NCI-H1092 treated with DMSO at 0.1 percent for 48 hours (cell line): ENCODE measurements around the gene PFDN6.

ENCODE experiments used
- DNase-seq: peaks from one replicate; lab custom pipeline; 2025; lab: John Stamatoyannopoulos, UW

Gene PFDN6

DNA sequence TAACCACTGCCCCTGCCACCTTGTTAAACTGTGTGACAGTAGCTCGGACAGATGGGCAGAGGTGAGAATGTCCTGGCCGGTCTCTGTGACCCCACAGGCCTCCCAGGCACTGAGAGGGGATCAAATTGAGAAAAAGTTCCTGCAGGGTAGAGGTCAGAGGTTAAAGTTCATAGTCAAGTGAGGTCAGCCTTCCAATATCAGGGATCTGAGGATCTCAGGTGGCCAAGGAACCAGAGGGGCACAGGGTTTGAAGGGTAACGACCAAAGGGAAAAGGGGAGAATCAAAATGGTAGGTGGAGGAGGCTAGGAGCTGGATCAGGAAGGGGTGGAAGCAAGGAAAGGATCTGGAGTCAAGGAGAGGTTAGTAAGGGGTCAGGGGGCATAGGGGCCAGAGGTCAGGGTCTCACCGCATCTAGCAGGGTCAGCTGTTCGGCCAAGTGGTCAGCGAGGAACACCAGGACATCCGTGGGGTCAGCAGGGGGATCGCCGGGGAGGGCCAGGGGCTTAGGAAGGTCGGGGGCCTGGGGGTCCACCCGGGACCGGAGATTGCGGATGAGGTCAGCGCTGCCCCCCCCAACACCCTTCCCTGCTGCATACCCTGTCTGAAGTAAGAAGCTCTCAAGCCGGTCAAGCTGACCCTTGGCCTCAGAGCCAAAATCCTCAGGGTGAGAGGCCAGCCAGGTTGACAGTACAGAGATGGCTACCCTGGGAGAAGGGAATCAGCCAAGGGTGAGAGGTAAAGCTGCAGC lies 6.4 kb downstream of the PFDN6 start:
- DNase-seq = no peak

DNA sequence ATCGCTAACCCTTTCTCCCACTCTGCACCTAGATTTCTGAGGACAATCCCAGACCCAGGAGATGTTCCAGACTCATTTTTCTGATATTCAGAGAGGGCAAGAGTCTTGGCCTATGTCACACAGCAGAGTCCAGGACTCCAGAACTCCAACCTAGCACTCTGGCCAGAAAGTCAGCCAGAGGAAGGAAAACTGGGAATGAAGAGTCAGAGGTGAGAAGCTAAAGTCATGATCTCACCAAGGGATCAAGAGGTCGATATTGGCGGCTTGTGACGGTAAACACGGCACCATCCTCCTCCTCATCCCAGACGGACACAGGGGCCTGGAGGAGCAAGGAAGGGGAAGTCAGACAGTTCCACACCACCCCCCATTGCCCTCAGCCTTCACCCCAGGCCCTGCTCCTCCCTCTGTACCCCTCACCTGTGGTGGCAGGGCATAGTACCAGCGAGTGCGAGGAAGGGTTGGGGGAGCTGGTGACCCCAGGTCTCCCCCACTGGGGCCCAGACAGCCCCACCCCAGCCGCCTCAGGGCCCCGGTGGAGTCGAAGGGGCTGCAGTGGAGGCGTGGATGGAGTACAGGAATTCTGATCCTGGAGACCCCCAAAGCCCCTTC lies 7.5 kb downstream of the PFDN6 start:
- DNase-seq = no peak

DNA sequence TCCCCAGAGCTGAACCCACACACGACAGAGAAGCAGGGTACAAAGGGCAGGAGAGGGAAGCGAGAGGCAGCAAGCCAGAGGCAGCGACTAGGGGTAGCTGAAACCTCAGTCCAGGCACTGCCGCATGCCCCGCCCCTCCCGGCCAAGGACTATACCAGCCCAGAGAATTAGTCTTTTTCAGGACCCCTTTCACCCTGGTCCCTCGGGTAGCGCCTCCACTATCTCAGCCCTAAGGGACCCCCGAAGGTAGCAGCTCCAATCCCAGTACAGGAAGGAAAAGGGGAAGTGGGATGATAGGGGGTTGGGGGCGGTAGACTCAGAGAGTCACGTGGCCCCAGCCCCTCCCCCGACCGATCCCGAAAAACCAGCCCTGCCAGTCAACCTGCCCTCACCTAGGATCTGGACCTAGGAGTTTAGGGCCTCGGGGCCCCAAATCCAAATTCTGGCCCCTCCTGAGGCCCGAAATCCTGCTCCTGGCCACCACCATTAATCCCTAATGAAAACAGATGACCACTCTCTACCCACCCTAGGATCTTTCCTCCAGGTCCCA lies 8.1 kb downstream of the PFDN6 start:
- DNase-seq = no peak

DNA sequence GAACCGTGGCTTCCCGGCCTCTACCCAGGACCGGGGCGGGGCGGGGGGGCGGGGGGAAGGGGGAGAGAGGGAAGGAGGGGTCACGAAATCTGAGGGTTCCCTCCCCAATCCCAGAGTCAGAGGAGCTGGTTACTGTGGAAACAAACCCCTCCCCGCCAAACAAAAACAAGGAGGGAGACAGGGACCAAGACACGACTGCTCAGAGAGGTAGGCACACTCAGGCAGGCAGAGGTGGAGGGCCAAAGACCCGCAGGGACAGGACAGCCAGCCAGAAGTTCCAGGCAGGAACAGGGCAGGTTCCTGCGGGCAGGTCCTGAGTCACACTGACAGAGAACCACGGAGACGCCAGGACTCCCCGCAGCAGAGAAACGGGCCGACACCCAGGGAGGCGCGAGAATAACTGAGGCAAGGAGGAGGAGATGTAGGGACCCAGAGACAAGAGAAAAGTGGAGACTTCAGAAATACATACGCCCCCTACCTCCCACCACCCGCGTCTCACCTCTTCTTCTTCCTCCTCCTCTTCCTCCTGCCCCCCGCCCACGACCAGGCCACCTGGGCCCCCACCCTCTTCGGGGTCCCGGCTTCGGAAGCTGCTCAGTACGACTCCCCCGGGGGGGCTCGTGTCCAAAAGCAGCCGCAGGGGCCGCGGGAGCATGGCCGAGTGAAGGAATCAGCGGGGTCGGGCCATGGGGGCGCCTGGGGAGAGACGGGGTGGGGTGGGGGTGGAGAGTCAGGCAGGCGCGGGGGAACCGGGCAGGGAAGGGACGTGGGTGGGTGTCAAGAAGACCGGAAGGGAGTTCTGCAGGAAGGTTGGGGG lies 8.8 kb downstream of the PFDN6 start:
- DNase-seq = peak; percentile 4

DNA sequence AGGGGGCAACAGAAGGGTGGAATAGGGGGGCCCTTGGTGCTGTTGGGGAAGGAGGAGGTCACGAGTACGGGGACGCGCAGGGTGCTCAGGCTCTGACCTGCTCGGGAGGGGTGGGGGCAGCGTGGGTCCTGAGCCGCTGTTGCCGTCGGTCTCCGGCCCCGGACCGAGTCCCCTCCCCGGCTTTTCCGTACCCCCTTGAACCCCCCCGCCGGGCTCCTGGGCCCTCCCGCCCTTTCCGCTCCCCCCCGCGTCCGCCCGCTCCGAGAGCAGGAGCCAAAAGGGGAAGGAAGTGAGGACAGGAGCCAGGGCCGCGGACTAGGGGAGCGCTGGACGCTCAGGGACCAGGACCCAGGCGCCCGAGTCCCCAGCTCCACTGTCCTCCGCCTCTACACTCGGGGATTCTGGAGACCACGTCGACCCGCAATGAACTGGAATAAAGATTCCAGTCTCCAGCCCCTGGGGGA lies 9.4 kb downstream of the PFDN6 start, which contains the start of gene RGL2:
Gene RGL2 (minus strand): TSS at position 170 of the 464 bp plus-strand sequence. CDS start 332 bp downstream, outside the sequence.
- peak; percentile 62 for DNase-seq

DNA sequence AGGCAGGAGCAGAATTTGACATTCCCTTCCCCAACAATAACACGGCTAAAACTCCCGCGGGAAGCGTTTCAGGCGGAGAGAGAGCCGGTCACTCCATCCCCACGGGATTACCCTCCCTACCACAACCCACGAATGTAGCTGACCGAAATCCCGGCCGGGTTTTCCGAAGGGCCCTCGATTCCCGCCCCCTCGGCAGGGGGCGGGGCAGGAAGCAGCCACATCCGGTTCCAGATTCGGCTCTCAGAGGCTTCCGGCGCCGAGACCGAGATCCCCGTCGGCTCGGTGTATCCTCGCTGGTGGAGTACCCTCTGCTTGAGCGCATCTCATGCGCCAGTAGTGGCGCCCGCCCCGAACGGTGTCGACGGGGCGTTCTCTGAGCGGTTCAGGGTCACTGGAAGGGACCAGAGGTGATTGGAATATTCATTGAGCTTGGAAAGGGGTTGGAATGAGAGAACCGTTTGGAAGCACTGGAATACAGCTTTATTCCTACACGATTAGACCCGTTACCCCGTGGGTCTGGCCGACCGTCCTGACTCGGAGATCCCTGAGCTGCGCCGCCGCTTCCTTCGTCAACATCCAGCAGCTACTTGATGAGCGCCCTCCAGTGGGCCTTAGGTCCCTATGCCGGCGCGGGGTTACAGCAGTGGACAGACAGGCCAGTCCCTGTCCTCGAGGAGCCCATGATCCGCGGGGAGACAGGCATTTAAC lies 10.0 kb downstream of the PFDN6 start:
- DNase-seq = peak; percentile 81

DNA sequence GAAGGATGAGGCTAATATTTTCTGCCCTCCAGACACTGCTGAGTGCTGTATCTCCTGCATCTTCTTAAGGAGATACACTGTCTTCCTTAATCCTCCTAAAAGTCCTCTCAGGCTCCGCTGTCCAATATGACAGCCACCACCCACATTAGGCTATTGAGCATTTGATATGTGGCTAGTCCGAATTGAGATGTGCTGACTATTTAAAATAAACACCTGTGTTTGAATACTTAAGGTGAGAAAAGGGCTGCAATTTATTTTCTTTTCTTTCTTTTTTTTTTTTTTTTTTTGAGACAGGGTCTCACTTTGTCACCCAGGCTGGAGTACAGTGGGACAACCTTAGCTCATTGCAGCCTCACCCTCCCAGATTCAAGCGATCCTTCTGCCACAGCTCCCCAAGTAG lies 12.5 kb downstream of the PFDN6 start:
- no peak for DNase-seq

DNA sequence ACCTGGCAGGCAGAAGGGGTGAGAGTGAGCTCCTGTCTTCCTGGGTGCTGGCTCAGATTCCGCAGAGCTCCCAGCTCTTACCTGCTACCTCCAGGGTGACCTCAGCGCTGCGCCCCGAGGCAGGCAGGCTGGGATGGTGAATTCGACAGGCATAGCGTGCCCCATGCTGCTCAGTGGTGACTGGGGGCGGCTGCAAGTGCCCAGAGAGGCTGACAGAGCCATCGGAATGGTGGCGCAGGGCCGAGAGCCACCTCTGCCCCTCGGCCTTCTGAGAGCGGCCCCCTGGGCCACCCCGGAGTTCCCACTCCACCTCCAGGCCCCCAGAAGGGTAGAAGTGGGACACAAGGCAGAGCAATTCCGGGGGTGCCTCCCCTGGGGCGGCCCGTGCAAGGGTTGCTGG lies 14.8 kb downstream of the PFDN6 start:
- no peak for DNase-seq

DNA sequence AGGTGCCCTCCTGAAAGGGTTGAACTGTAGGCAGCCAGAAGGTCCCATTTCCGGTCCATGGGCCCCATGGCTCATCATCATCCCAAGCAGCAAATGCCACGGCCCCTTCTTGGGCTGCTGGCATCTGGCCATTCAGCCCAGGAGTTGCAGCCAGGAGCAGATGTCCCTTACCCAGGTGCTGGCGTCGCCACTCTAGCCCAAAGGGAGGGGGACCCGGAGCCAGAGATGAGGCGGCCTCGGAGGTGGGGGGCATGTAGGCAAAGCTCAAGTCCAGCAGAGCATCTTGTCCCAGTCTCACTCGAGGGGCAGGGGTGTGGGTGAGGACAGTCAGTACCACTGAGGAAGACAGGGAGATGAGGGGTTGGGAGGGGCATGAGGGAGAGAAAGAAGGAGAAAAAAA lies 15.7 kb downstream of the PFDN6 start:
- no peak for DNase-seq

DNA sequence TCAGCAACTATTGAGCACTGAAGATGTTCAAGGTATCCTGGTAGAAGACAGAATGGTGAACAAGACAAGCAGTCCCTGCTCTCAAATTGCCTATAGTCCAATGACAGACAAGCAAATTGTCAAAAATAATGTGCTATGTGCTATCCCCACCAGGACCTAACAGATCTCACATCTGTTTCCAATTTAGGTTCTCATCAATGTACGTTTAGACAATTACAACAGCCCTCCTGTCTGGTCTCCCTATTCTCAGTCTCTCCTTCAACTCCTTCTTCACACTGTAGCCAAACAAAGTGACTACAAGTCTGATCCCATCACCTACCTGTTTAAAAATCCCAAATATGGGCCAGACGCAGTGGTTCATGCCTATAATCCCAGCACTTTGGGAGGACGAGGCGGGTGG lies 17.0 kb downstream of the PFDN6 start:
- DNase-seq = no peak

DNA sequence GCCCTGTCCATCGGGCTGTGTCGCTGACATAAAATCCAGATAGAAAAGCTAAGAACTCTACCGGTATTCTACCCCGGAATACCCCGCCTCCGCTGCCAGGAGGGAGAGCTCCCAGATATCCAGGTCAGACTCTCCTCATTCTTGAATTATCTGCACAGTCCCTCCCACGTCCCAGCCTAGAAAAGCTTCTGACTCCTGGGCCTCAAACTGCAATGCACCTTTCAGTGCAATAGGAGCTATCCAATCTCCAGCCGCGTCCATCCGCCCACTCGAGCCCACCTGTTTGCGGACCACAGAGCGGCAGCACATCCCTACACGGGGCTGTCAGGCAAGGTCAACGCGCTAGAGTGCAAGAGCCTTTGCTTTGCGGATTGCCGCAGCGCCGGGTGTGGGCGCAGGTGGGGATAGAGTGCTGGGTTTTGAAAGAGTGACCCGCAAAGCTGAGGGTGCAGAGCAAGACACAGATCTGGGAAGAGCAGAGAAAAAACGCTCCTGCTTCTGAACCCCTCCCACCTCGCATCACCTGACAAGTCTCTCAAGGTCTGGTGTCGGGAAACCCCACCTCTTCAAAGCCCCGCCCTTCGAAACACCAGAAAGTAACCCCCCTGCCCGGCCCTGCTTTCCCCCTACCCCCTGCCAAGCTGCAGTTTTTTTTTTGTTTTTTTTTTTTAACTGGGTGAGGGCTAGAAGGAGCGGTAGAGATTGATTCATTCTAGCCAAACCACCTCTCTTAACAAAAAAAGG lies 23.1 kb downstream of the PFDN6 start:
- peak; percentile 62 for DNase-seq

DNA sequence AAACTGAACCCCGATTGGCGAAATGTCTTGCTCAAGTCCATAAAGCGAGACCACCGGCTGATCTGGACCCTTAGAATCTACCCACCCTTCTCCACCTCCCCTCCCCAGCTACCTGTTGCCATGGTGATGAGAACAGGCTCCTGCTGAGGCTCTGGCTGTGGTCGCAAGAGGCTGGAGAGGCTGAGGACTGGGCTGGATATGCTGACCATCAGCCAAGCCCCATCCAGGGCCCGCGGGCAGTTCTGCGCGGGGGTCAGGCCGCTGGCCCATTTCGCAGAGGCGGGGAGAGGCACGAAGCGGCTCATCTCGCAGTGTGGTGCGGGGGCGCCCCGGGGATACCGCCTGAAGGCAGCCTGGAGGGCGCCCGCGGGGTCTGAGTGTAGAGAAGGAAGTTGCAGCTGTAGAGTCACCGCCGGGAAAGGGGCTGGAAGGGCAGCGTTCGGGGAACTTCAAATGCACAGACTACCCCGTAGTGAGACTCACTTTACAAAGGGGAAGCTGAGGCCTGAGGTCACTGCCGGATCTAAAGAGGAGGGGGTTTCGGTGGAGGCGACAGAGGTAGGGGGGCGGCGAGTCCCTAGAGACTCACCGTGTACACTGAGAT lies 23.8 kb downstream of the PFDN6 start:
- DNase-seq = peak; percentile 10

DNA sequence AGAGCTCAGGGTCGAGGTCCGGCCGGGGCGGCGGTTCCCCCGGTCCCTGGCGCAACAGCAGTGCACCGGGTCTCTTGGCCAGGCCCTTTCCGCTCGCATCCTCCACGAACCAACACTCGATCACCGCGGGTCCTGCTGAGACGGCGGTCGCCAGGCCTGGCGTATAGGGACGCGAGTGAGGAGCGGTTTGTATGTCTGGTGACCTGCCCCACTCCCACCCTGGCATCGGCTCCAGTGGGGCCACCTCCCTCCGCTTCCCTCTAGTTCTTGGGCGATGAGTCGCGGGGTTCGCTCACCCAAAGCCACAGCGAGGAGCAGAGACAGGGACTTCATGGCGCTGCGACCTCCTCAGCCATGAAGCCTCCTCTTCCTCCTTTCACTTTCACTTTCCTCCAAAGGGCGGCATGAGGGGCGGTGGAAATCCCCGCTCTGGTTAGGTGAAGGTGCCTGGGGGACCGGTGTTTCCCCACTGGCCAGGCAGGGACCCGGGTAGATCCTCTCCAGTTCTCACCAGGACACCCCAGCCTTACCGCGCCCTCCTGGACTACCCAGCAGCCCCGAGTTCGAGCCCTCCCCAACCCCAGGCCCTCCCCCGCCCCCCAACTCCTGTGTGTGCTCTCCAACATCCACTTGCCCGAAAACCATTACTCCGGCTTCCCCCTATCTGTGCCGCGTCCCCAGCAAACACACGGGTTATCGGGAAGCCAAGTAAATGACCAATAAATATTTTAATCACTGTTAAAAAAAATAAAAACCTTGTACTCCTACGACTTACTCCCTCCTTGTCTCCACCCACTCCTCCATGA lies 24.5 kb downstream of the PFDN6 start, which contains the start of gene TAPBP:
Gene TAPBP (minus strand): TSS at position 370 of the 806 bp plus-strand sequence. CDS start 37 bp downstream, at position 333.
- peak; percentile 34 for DNase-seq

DNA sequence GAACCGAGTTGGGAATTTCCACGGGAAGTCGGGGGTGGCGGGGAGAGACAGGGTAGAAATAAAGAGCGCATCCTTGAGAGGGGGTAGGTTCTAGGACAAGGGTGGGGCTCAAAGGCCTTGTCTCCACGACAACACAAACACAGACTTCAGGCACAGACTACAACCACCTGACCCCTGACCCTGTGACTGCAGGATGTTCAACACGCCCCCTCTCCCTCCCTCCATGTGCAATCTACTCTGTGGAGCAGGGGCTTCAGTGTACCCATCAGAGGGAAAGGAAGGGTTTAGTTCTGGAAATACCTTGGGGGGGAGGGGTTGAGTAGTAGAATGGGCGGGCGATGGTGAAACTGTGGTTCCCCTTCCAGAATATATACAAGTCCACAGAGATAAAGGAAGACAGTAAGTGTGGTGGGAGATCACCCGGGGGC lies 25.1 kb downstream of the PFDN6 start:
- peak; percentile 6 for DNase-seq

DNA sequence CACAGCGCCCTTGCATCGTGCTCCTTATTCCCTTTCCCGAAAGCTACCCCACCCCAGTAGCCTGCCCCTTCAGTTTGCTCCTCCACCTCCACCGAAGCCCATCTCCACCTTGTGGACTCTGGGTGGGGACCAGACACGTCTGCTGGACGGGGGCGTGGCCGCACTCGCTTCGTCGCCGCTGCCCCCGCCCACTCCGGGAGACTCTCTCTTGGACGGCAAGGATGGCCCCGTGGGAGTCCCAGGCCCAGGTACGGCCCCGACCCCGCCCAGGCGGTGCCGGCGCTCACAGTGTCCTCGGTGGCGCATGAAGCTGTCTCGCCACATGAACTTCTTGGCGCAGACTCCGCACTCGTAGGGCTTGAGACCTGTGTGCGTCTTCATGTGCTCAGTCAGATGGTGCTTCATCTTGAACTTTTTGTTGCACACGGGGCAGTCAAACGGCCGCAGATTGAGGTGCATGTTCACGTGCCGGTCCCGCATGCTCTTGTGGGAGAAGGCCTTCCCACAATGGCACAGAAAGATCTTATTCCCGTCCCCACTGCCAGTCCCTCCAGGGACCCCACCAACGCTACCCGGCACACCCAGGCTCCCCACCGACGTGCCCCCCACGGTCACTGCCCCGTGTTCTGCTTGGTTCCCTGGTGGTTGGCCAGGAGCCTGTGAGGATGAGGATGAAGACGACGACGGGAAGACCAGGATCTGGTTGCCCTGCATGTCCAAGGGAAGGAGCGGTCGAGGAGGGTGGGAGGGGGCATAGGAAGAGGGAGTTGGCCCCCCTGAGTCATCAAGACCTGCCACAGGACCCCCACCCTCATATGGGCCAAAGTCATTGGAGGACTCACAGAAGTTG lies 25.8 kb downstream of the PFDN6 start:
- no peak for DNase-seq

DNA sequence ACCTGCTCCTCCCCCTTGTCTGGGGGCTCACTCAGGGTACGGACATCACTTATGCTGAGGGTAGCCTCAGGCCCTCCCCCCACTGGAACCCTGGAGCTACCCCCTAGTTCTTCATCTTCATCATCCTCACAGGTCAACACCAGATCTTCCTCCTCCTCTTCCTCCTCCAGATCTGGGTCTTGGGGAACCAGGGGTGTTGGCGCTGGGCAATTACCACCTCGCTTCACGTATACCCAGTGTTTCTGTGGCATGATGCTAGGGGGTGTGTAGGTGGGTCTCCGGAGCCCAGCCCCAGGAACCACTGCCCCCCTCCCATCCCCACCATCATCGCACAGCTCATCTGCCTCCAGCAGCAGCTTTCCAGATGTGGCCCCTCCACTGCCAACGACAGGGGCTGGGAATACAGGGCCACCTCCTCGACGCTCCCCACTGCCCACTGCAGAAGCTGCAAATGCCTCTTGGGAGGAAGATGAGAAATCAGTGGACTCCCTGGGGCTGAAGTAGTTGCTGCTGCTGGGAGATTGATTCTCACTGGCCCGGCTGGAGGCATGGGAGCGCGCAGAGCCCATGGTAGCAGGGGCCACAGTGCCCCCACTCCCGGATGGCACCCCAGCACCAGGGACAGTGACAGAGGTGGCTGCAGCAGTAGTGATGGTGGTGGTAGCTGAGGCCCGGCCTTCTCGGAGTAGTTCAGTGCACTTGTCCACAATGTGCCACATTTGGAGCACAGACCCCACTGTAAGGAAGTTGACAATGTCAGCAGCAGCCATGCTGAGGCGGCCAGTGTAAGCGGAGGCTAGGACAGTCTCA lies 26.6 kb downstream of the PFDN6 start:
- no peak for DNase-seq

DNA sequence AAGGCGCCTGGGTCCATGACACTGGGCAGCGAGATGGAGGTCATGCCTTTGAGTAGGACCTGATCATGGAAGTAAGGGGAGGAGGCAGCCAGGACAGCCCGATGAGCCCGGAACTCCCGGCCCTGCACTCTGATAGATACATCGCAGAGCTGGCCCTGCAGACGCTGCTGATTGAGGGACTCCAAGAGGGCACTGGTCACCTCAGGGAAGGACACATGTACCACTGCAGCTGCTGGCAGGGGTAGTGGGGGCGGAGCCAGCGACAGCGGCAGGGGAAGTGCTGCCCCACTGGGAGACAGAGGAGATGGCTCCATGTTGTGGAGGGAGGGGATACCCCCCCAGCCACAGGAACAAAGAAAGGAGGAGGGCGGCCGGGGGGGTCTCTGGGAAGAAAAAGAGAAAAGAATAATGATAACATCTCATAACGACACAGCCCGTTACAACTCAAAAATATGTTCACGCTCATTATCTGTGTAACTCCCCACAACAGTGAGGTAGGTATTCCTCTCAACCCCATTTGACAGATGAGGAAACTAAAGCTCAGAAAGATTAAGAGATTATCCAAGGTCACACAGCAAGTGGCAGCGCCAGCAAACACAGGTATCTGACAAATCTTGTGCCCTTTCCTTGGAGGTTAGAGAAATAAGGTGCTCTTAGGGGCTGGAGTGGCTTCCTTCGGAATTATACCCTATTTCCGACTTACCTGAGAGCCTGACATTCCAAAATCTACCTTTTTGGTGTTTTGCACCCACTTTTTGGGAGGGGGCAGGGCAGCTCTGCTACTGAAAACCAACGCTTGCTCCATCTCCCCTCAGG lies 27.4 kb downstream of the PFDN6 start:
- no peak for DNase-seq
